Activated T-helper 2 cell treated with anti-CD3 and anti-CD28 coated beads, Interferon-gamma antibody, Interleukin-2, Interleukin-4, amounts not matched to agents 10 μg/mL and 5 μg/mL and 100 μg/mL, durations not matched to agents 14 hours and 24 hours and 36 hours (primary cell): Measurements from ENCODE around the gene CCDC88C. TPM values are rescaled to one million over a fixed set of nuclear protein-coding genes. Genes with fewer than 3 reads are reported as not detected.

Source experiments
- DNase-seq: peaks from one replicate; pipeline ENCODE4 v3.0.0; 2021; ENCODE audit warnings: low spot score
- H3K27ac Mint-ChIP-seq: one replicate; pipeline ENCODE4 v1.8.0; 2021; ENCODE audit warnings: mixed read lengths
- H3K27me3 Mint-ChIP-seq: one replicate; pipeline ENCODE4 v1.8.0; 2021; ENCODE audit warnings: low read depth, mixed read lengths
- H3K36me3 Mint-ChIP-seq: one replicate; pipeline ENCODE4 v1.8.0; 2021; ENCODE audit warnings: low read depth, mixed read lengths
- H3K4me1 Mint-ChIP-seq: one replicate; pipeline ENCODE4 v1.8.0; 2021; ENCODE audit warnings: low read depth, mixed read lengths
- H3K4me3 Mint-ChIP-seq: one replicate; pipeline ENCODE4 v1.8.0; 2021; ENCODE audit warnings: low read depth, mild to moderate bottlenecking, moderate library complexity, mixed read lengths
- H3K9me3 Mint-ChIP-seq: one replicate; pipeline ENCODE4 v1.8.0; 2021; ENCODE audit warnings: mixed read lengths
- intact Hi-C: fragments of 100-400 bp; cut with micrococcal nuclease; formaldehyde crosslinking; loops from one replicate; pipeline ENCODE4 v1.15.1; 2023
- total RNA-seq: library from RNA; stranded (reverse); gene quantifications from 2 replicates; pipeline ENCODE4 v1.2.3, GENCODE V29; 2022

CCDC88C gene
- total RNA-seq, 1 donor from 2014 or later, result 95.3 TPM

GRCh38 chr14:91378930-91379578 is 38.6 kb downstream of the CCDC88C start:
- intact Hi-C loops, result no loop called here
- H3K4me3 Mint-ChIP-seq, result no peak overlapping the region
- H3K4me1 Mint-ChIP-seq, result peaks cover 86% of the 10 kb centered on the region
- DNase-seq, result no peak
- H3K36me3 Mint-ChIP-seq, result peaks cover 46% of the 10 kb centered on the region
- no peaks in the 10 kb centered on the region for H3K9me3 Mint-ChIP-seq
- no peak overlapping the region for H3K27ac Mint-ChIP-seq
- no peaks in the 10 kb centered on the region for H3K27me3 Mint-ChIP-seq

GRCh38 chr14:91377700-91378652 is 39.6 kb downstream of the CCDC88C start:
- no peak for DNase-seq
- Mint-ChIP-seq H3K4me1 (peaks cover 89% of the 10 kb centered on the region), H3K4me3 (no peak overlapping the region), H3K27me3 (no peaks in the 10 kb centered on the region), H3K9me3 (no peaks in the 10 kb centered on the region), H3K36me3 (peaks cover 43% of the 10 kb centered on the region), H3K27ac (peak overlapping the region; percentile 64)
- intact Hi-C loops, result no loop called here

GRCh38 chr14:91376547-91377477 is 40.8 kb downstream of the CCDC88C start:
- no peak overlapping the region for H3K4me3 Mint-ChIP-seq
- no peak for DNase-seq

GRCh38 chr14:91375720-91376452 is 41.7 kb downstream of the CCDC88C start:
- DNase-seq, result no peak
- H3K36me3 Mint-ChIP-seq, result peaks cover 39% of the 10 kb centered on the region
- peaks cover 89% of the 10 kb centered on the region for H3K4me1 Mint-ChIP-seq
- intact Hi-C loops, result no loop called here
- H3K4me3 Mint-ChIP-seq, result no peak overlapping the region
- no peaks in the 10 kb centered on the region for H3K9me3 Mint-ChIP-seq
- H3K27ac Mint-ChIP-seq, result no peak overlapping the region
- H3K27me3 Mint-ChIP-seq, result no peaks in the 10 kb centered on the region

More at GRCh38 chr14:91376547-91377477, 40.8 kb downstream of the CCDC88C start:
- Mint-ChIP-seq H3K4me1 (peaks cover 88% of the 10 kb centered on the region), H3K36me3 (peaks cover 38% of the 10 kb centered on the region), H3K9me3 (no peaks in the 10 kb centered on the region), H3K27ac (peak overlapping the region; percentile 20), H3K27me3 (no peaks in the 10 kb centered on the region)
- intact Hi-C loops, result no loop called here

GRCh38 chr14:91374879-91375702 is 42.5 kb downstream of the CCDC88C start:
- H3K4me1 Mint-ChIP-seq, result peaks cover 90% of the 10 kb centered on the region
- peak overlapping the region; percentile 95 for H3K27ac Mint-ChIP-seq
- peaks cover 36% of the 10 kb centered on the region for H3K36me3 Mint-ChIP-seq
- no peak for DNase-seq
- intact Hi-C loops, result loop anchor here (5.0 kb wide), 2 partner anchors 128 to 313 kb away; partner anchors contain the start of gene RPS6KA5
- H3K9me3 Mint-ChIP-seq, result no peaks in the 10 kb centered on the region
- H3K27me3 Mint-ChIP-seq, result no peaks in the 10 kb centered on the region
- no peak overlapping the region for H3K4me3 Mint-ChIP-seq

GRCh38 chr14:91374287-91374878 is 43.2 kb downstream of the CCDC88C start:
- DNase-seq, result no peak
- H3K4me3 Mint-ChIP-seq, result peak overlapping the region; percentile 22
- intact Hi-C loops, result loop anchor here (5.0 kb wide), 2 partner anchors 127 to 312 kb away; partner anchors contain the start of gene RPS6KA5
- H3K27ac Mint-ChIP-seq, result peak overlapping the region; percentile 95
- H3K9me3 Mint-ChIP-seq, result no peaks in the 10 kb centered on the region
- peaks cover 38% of the 10 kb centered on the region for H3K36me3 Mint-ChIP-seq
- H3K4me1 Mint-ChIP-seq, result peaks cover 91% of the 10 kb centered on the region
- no peaks in the 10 kb centered on the region for H3K27me3 Mint-ChIP-seq

- intact Hi-C loops, result loop anchor here (1.0 to 5.0 kb wide), 8 partner anchors 23 to 311 kb away; partner anchors contain the start of gene RPS6KA5
- Mint-ChIP-seq H3K4me1 (peaks cover 93% of the 10 kb centered on the region), H3K27ac (peak overlapping the region; percentile 95), H3K4me3 (peak overlapping the region; percentile 77), H3K36me3 (peaks cover 35% of the 10 kb centered on the region), H3K27me3 (no peaks in the 10 kb centered on the region), H3K9me3 (no peaks in the 10 kb centered on the region)
- DNase-seq, result peak; percentile 55
These were observed 43.9 kb downstream of the CCDC88C start for GRCh38 chr14:91373591-91374254.

- intact Hi-C loops, result loop anchor here (1.0 to 5.0 kb wide), 8 partner anchors 23 to 311 kb away; partner anchors contain the start of gene RPS6KA5
- H3K27me3 Mint-ChIP-seq, result no peaks in the 10 kb centered on the region
- H3K9me3 Mint-ChIP-seq, result no peaks in the 10 kb centered on the region
- DNase-seq, result no peak
- H3K4me1 Mint-ChIP-seq, result peaks cover 91% of the 10 kb centered on the region
- peaks cover 33% of the 10 kb centered on the region for H3K36me3 Mint-ChIP-seq
- peak overlapping the region; percentile 95 for H3K27ac Mint-ChIP-seq
- H3K4me3 Mint-ChIP-seq, result peak overlapping the region; percentile 77
These were observed 44.7 kb downstream of the CCDC88C start for GRCh38 chr14:91372671-91373495.

GRCh38 chr14:91371990-91372375 is 45.6 kb downstream of the CCDC88C start:
- intact Hi-C loops, result loop anchor here (2.0 to 5.0 kb wide), 4 partner anchors 25 to 310 kb away; partner anchors contain the start of gene RPS6KA5
- Mint-ChIP-seq H3K27me3 (no peaks in the 10 kb centered on the region), H3K36me3 (peaks cover 31% of the 10 kb centered on the region), H3K4me3 (peak overlapping the region; percentile 74), H3K9me3 (no peaks in the 10 kb centered on the region), H3K27ac (peak overlapping the region; percentile 95), H3K4me1 (peaks cover 92% of the 10 kb centered on the region)
- no peak for DNase-seq
